ENCODE measurements around the gene IL4R.

The IL4R gene

DNA sequence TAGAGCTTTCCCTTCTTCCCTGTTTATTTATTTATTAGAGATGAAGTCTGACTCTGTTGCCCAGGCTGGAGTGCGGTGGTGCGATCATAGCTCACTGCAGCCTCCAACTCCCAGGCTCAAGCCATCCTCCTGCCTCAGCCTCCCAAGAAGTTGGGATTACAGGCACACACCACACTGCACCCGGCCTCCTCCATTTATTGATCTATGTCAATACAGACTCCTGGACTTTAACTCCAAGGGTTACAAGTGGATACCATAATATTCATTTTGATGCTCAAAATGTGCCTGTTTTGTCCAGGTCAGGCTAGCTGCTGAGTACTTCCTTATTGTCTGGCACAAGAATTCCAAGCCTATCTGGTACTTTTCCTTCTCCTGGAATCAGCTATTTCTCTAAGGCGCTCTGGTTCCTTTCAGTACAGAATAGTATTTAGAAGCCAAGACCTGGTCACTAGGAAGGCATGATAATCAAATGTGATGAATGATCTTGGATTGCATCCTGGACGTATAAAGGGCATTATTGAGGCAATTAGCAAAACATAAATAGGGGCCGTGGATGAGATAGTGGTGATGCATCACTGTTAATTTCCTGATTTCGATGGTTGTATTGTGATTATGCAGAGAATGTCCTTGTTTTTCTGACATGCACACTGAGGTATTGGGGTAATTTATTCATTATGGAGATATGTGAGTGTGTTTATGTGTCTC lies 21.7 kb downstream of the IL4R start:
- peaks cover 5% of the 10 kb centered on the region for H3K4me1 ChIP-seq (ENCODE audit: control insufficient read depth, low read length)
- H3K9me3 ChIP-seq (ENCODE audit: control insufficient read depth, insufficient read depth, low read length) = no peaks in the 10 kb centered on the region
- H3F3A ChIP-seq (ENCODE audit: control insufficient read depth, insufficient read depth) = 0 out of 2 replicates have a peak, but pooled peaks cover 4% of the 10 kb centered on the region
- H3K36me3 ChIP-seq (ENCODE audit: control insufficient read depth, low read length) = peaks cover 83% of the 10 kb centered on the region
- no peaks in the 10 kb centered on the region for H3K27me3 ChIP-seq (ENCODE audit: control insufficient read depth, low read length)
- peaks cover 90% of the 10 kb centered on the region for H3K79me2 ChIP-seq (ENCODE audit: control insufficient read depth, low read length)
- peaks cover 8% of the 10 kb centered on the region; the same call in 1 of the 2 replicates for H4K20me1 ChIP-seq (ENCODE audit: control insufficient read depth, insufficient read depth, low read depth, low read length)
- no peak overlapping the region for H3K27ac ChIP-seq (ENCODE audit: low read depth, low read length)
- no peak overlapping the region for H3K4me3 ChIP-seq (ENCODE audit: low read length)
- TF ChIP-seq EZH2phosphoT487 (IDR thresholded peaks at IDR 0.05; ENCODE audit: borderline replicate concordance, low read length) = no peak
- TF ChIP-seq, protein P1, sequence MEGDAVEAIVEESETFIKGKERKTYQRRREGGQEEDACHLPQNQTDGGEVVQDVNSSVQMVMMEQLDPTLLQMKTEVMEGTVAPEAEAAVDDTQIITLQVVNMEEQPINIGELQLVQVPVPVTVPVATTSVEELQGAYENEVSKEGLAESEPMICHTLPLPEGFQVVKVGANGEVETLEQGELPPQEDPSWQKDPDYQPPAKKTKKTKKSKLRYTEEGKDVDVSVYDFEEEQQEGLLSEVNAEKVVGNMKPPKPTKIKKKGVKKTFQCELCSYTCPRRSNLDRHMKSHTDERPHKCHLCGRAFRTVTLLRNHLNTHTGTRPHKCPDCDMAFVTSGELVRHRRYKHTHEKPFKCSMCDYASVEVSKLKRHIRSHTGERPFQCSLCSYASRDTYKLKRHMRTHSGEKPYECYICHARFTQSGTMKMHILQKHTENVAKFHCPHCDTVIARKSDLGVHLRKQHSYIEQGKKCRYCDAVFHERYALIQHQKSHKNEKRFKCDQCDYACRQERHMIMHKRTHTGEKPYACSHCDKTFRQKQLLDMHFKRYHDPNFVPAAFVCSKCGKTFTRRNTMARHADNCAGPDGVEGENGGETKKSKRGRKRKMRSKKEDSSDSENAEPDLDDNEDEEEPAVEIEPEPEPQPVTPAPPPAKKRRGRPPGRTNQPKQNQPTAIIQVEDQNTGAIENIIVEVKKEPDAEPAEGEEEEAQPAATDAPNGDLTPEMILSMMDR (IDR thresholded peaks at IDR 0.05; ENCODE audit: low read depth, low read length, poor library complexity, severe bottlenecking) = no peak
- no peaks in the 10 kb centered on the region for H3K9me2 ChIP-seq (replicated peaks; ENCODE audit: control insufficient read depth, low read length)
- H3K4me2 ChIP-seq (ENCODE audit: low read length) = no peak overlapping the region

- H3K27ac ChIP-seq (ENCODE audit: low read depth, low read length) = no peak overlapping the region
- no peak for TF ChIP-seq EZH2phosphoT487 (IDR thresholded peaks at IDR 0.05; ENCODE audit: borderline replicate concordance, low read length)
- TF ChIP-seq, protein P1 (IDR thresholded peaks at IDR 0.05; ENCODE audit: low read depth, low read length, poor library complexity, severe bottlenecking) = no peak
- no peaks in the 10 kb centered on the region for H3K27me3 ChIP-seq (ENCODE audit: control insufficient read depth, low read length)
- H3K4me2 ChIP-seq (ENCODE audit: low read length) = no peak overlapping the region
- H3K36me3 ChIP-seq (ENCODE audit: control insufficient read depth, low read length) = peaks cover 87% of the 10 kb centered on the region
- peaks cover 8% of the 10 kb centered on the region; the same call in 1 of the 2 replicates for H4K20me1 ChIP-seq (ENCODE audit: control insufficient read depth, insufficient read depth, low read depth, low read length)
- 0 out of 2 replicates have a peak, but pooled peaks cover 4% of the 10 kb centered on the region for H3F3A ChIP-seq (ENCODE audit: control insufficient read depth, insufficient read depth)
- H3K79me2 ChIP-seq (ENCODE audit: control insufficient read depth, low read length) = peaks cover 86% of the 10 kb centered on the region
- no peak overlapping the region for H3K4me3 ChIP-seq (ENCODE audit: low read length)
- no peaks in the 10 kb centered on the region for H3K4me1 ChIP-seq (ENCODE audit: control insufficient read depth, low read length)
- H3K9me3 ChIP-seq (ENCODE audit: control insufficient read depth, insufficient read depth, low read length) = no peaks in the 10 kb centered on the region
- no peaks in the 10 kb centered on the region for H3K9me2 ChIP-seq (replicated peaks; ENCODE audit: control insufficient read depth, low read length)
These were observed 23.2 kb downstream of the IL4R start for GRCh38 chr16:27337024-27337423.

- Histone ChIP-seq H3K27ac (ENCODE audit: low read depth, low read length) (no peak overlapping the region), H4K20me1 (ENCODE audit: control insufficient read depth, insufficient read depth, low read depth, low read length) (peaks cover 8% of the 10 kb centered on the region; the same call in 1 of the 2 replicates), H3F3A (ENCODE audit: control insufficient read depth, insufficient read depth) (no peaks in the 10 kb centered on the region), H3K27me3 (ENCODE audit: control insufficient read depth, low read length) (no peaks in the 10 kb centered on the region), H3K4me1 (ENCODE audit: control insufficient read depth, low read length) (no peaks in the 10 kb centered on the region), H3K9me3 (ENCODE audit: control insufficient read depth, insufficient read depth, low read length) (no peaks in the 10 kb centered on the region), H3K79me2 (ENCODE audit: control insufficient read depth, low read length) (peaks cover 68% of the 10 kb centered on the region), H3K36me3 (ENCODE audit: control insufficient read depth, low read length) (peaks cover 88% of the 10 kb centered on the region), H3K4me3 (ENCODE audit: low read length) (no peak overlapping the region), H3K4me2 (ENCODE audit: low read length) (no peak overlapping the region), H3K9me2 (replicated peaks; ENCODE audit: control insufficient read depth, low read length) (no peaks in the 10 kb centered on the region)
- TF ChIP-seq, protein P1 (IDR thresholded peaks at IDR 0.05; ENCODE audit: low read depth, low read length, poor library complexity, severe bottlenecking) = no peak
- no peak for TF ChIP-seq EZH2phosphoT487 (IDR thresholded peaks at IDR 0.05; ENCODE audit: borderline replicate concordance, low read length)
These were observed 25.4 kb downstream of the IL4R start for GRCh38 chr16:27339180-27339579.

Measured in DOHH2 (cell line).